Keratinocyte (primary cell): ENCODE results near the gene AGAP1. TPM values are rescaled to one million over a fixed set of nuclear protein-coding genes. Genes with fewer than 3 reads are reported as not detected.

Experiments
- DNase-seq: peaks from one replicate; pipeline ENCODE4 v3.0.0-alpha.2; 2011; ENCODE audit warnings: low read depth, missing footprints, low spot score
- FAIRE-seq: peaks from 2 replicates; lab custom pipeline; 2011; peaks lifted over from hg19 to GRCh38; lab: Jason Lieb, UNC
- H2AFZ ChIP-seq: 2 replicates; pipeline ENCODE4 v1.6.0; 2012; ENCODE audit warnings: low read length, control low read depth, inconsistent platforms; ENCODE audit not compliant: control insufficient read depth
- H3K27ac ChIP-seq: 2 replicates; pipeline ENCODE4 v1.5.1; 2011; ENCODE audit warnings: low read length; ENCODE audit not compliant: control insufficient read depth, insufficient read depth
- H3K27me3 ChIP-seq: 3 replicates; pipeline ENCODE4 v1.6.0; 2011; ENCODE audit warnings: low read length; ENCODE audit not compliant: control insufficient read depth, insufficient read depth; ENCODE audit errors: extremely low read depth
- H3K36me3 ChIP-seq, 2 experiments: 2 replicates in 1 of 2; 3 replicates in 1 of 2; pipeline ENCODE4 v1.5.1; 2011; ENCODE audit warnings: low read length in 2 of 2, mild to moderate bottlenecking in 1 of 2; ENCODE audit not compliant: control insufficient read depth in 2 of 2, insufficient read depth in 2 of 2; ENCODE audit errors: extremely low read depth in 1 of 2
- H3K4me1 ChIP-seq: 3 replicates; pipeline ENCODE4 v1.5.1; 2011; ENCODE audit warnings: low read length; ENCODE audit not compliant: control insufficient read depth, insufficient read depth; ENCODE audit errors: extremely low read depth
- H3K4me2 ChIP-seq: 3 replicates; pipeline ENCODE4 v1.6.0; 2011; ENCODE audit warnings: low read depth, low read length; ENCODE audit not compliant: control insufficient read depth, insufficient read depth; ENCODE audit errors: extremely low read depth
- H3K4me3 ChIP-seq, 3 experiments: fragments of 200-600 bp in 1 of 3; sonication (generic) in 1 of 3; 2 replicates in 2 of 3; 3 replicates in 1 of 3; pipeline ENCODE4 v1.5.1; 2011 to 2016; ENCODE audit warnings: low read length in 3 of 3, mild to moderate bottlenecking in 3 of 3, control low read depth in 2 of 3, inconsistent platforms in 1 of 3, low read depth in 1 of 3, mixed read lengths in 1 of 3, mixed run types in 1 of 3, moderate library complexity in 1 of 3; ENCODE audit not compliant: control insufficient read depth in 2 of 3, insufficient read depth in 2 of 3; ENCODE audit errors: extremely low read depth in 1 of 3
- H3K79me2 ChIP-seq: 2 replicates; pipeline ENCODE4 v1.6.0; 2012; ENCODE audit warnings: low read length; ENCODE audit not compliant: control insufficient read depth, insufficient read depth
- H3K9ac ChIP-seq: 3 replicates; pipeline ENCODE4 v1.6.0; 2011; ENCODE audit warnings: low read length; ENCODE audit not compliant: control insufficient read depth, insufficient read depth; ENCODE audit errors: extremely low read depth
- H3K9me1 ChIP-seq: 3 replicates; pipeline ENCODE4 v1.6.0; 2011; ENCODE audit warnings: low read length; ENCODE audit not compliant: control insufficient read depth, insufficient read depth; ENCODE audit errors: extremely low read depth
- H3K9me3 ChIP-seq: 2 replicates; pipeline ENCODE4 v1.5.1; 2012; ENCODE audit warnings: low read depth, low read length; ENCODE audit not compliant: control insufficient read depth
- H4K20me1 ChIP-seq: 3 replicates; pipeline ENCODE4 v1.6.0; 2011; ENCODE audit warnings: low read length; ENCODE audit not compliant: control insufficient read depth, insufficient read depth; ENCODE audit errors: extremely low read depth
- CTCF ChIP-seq, 3 experiments: IDR thresholded peaks in 1 of 3; conservative IDR thresholded peaks in 1 of 3; optimal IDR thresholded peaks in 1 of 3; 2 replicates in 2 of 3; 3 replicates in 1 of 3; pipeline versions ENCODE3 to v1.5.1; 2011; ENCODE audit warnings: low read length in 3 of 3, mild to moderate bottlenecking in 3 of 3, moderate library complexity in 2 of 3, control low read depth in 1 of 3, inconsistent platforms in 1 of 3; ENCODE audit not compliant: insufficient read depth in 2 of 3; ENCODE audit errors: extremely low read depth in 1 of 3
- EZH2 ChIP-seq: IDR thresholded peaks from one replicate; pipeline ENCODE4 v1.6.1; 2012; ENCODE audit warnings: inconsistent platforms, mild to moderate bottlenecking, low read length, moderate library complexity
- dilution Hi-C: fragments of 300-500 bp; cut with MboI; formaldehyde crosslinking; loops from one replicate; pipeline ENCODE4 v1.7.0; 2020; ENCODE audit warnings: low sequenced_read_pairs; ENCODE audit not compliant: extremely low pct_ligation_motif_present
- polyA plus RNA-seq, 5 experiments: library from polyadenylated mRNA; depleted of rRNA in 3 of 5; stranded (reverse) in 3 of 5; stranded (forward) in 1 of 5; unstranded in 1 of 5; fragments of >200 nt; gene quantifications; 1 replicate in 1 of 5; 2 replicates in 3 of 5; 3 replicates in 1 of 5; pipeline versions ENCODE4 v1.2.1 to v1.2.3, GENCODE V29; 2011 to 2012; ENCODE audit warnings: missing spikeins in 2 of 5, low read depth in 1 of 5, low replicate concordance in 1 of 5

Gene AGAP1
- polyA plus RNA-seq, 1 donor (not counting 4 experiments of a cell fraction or from before 2014, with no cell fraction given), result 12.6 TPM

DNA sequence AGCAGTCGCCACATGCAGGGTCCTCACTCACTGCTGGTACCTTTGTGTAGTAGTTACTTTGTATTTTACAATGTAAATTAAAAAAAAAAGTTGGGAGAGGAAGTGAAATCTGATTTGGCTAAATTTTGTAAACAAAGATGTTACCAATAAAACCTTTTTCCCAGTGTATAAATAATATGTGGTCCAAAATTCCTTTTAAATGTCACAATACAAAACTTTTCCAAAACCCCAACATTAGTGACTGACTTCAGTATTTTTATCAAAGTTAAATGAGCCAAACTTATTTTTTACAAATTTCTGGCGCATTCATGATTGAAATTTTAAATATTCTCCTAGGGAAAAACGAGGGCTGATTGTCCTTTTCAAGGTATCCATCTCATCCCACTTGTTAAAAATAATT, 239.9 kb downstream of the AGAP1 start:
- no peaks in the 10 kb centered on the region for H3K9me1 ChIP-seq
- no peak overlapping the region for H3K27ac ChIP-seq
- no peak overlapping the region for H3K9ac ChIP-seq
- DNase-seq (no peak), FAIRE-seq (no peak)
- H3K4me1 ChIP-seq, result no peaks in the 10 kb centered on the region
- H3K36me3 ChIP-seq, result peaks cover 0 to 2% of the 10 kb centered on the region in 2 experiments
- H3K4me2 ChIP-seq, result no peak overlapping the region
- dilution Hi-C loops, result no loop called here
- H2AFZ ChIP-seq, result no peak overlapping the region
- no peaks in the 10 kb centered on the region for H3K79me2 ChIP-seq
- no peaks in the 10 kb centered on the region for H4K20me1 ChIP-seq
- no peaks in the 10 kb centered on the region for H3K27me3 ChIP-seq
- no peak overlapping the region for H3K4me3 ChIP-seq
- no peaks in the 10 kb centered on the region for H3K9me3 ChIP-seq
- TF ChIP-seq CTCF (optimal IDR thresholded peaks at IDR 0.05 in 1 of 3, IDR thresholded peaks at IDR 0.05 in 1 of 3, conservative IDR thresholded peaks at IDR 0.05 in 1 of 3; ENCODE audit: extremely low read depth in 1 of 3, insufficient read depth in 2 of 3, low read length in 3 of 3) (no peak), EZH2 (no peak)

DNA sequence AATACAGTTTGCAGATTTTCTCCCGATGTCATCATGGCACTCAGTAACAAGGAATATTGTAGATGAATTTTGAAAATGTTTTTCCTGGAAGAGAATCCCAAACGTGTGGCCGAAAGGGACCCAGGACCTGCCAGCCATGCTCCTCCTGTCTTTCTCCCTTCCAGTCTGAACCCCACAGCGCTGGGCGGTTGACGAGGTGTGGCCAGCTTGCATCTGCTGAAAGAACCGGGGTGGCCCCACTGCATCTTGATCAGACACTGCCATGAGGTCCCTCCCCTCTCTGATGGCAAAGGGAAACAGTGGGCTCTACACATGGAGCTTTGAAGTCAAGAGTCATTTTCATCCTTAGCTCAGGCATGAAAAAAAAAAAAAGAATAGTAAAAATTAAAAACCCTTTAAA, 240.3 kb downstream of the AGAP1 start:
- Histone ChIP-seq H3K79me2 (no peaks in the 10 kb centered on the region), H3K36me3 (peaks cover 0 to under 1% of the 10 kb centered on the region in 2 experiments), H3K4me2 (no peak overlapping the region), H4K20me1 (no peaks in the 10 kb centered on the region), H2AFZ (no peak overlapping the region), H3K27ac (no peak overlapping the region), H3K4me3 (no peak overlapping the region), H3K27me3 (no peaks in the 10 kb centered on the region), H3K9me1 (no peaks in the 10 kb centered on the region), H3K4me1 (no peaks in the 10 kb centered on the region), H3K9ac (no peak overlapping the region), H3K9me3 (no peaks in the 10 kb centered on the region)
- no peak for TF ChIP-seq EZH2
- TF ChIP-seq CTCF (optimal IDR thresholded peaks at IDR 0.05 in 1 of 3, IDR thresholded peaks at IDR 0.05 in 1 of 3, conservative IDR thresholded peaks at IDR 0.05 in 1 of 3; ENCODE audit: extremely low read depth in 1 of 3, insufficient read depth in 2 of 3, low read length in 3 of 3), result no peak
- FAIRE-seq (no peak), DNase-seq (no peak)
- dilution Hi-C loops, result no loop called here
